ENCODE measurements around the gene ITPR2. TPM values are rescaled to one million over a fixed set of nuclear protein-coding genes. Genes with fewer than 3 reads are reported as not detected.

Gene ITPR2
- total RNA-seq, 1 donor from 2014 or later, result 63.4 TPM

Small RNA genes within 50 kb of the gene (small RNA-seq; reads per million reads assigned to genes)
- not detected for gene RNA5SP354 (ENCODE audit: low replicate concordance)

Other genes with a start within 250 kb of the ITPR2 start
- gene INTS13, start 104.8 kb upstream of the ITPR2 start, total RNA-seq, result 20.9 TPM
- gene FGFR1OP2, start 105.3 kb upstream of the ITPR2 start, total RNA-seq, result 55.8 TPM
- 45.9 TPM for gene TM7SF3, start 181.2 kb upstream of the ITPR2 start, total RNA-seq
- gene MED21, start 189.4 kb upstream of the ITPR2 start, total RNA-seq, result 54.2 TPM
- gene C12orf71, start 249.4 kb upstream of the ITPR2 start, total RNA-seq, result not detected